Stimulated activated memory B cell treated with anti-CD40 and anti-IgM and Interleukin-4, amounts not matched to agents 10 μg/mL and 1 μg/mL and 100 μg/mL, for 72 hours (primary cell): ENCODE results near the gene KLHDC8A.
"Not testable (repeated sequence)": the region's sequence is repeated elsewhere in the genome, so short reads cannot be mapped to it uniquely, and the experiment has no call there.

Source experiments
- ATAC-seq: fragments of 150-1000 bp; cut with Tn5 transposase; 2 replicates; pipeline ENCODE4 v1.10.0; 2021
- H3K27ac Mint-ChIP-seq: one replicate; pipeline ENCODE4 v1.8.0; 2022; ENCODE audit warnings: mild to moderate bottlenecking, mixed read lengths
- H3K27me3 Mint-ChIP-seq: one replicate; pipeline ENCODE4 v1.8.0; 2022; ENCODE audit warnings: mixed read lengths
- H3K36me3 Mint-ChIP-seq: one replicate; pipeline ENCODE4 v1.8.0; 2022; ENCODE audit warnings: mixed read lengths
- H3K4me1 Mint-ChIP-seq: one replicate; pipeline ENCODE4 v1.8.0; 2022; ENCODE audit warnings: mixed read lengths
- H3K4me3 Mint-ChIP-seq: one replicate; pipeline ENCODE4 v1.8.0; 2022; ENCODE audit warnings: mild to moderate bottlenecking, moderate library complexity, mixed read lengths
- H3K9me3 Mint-ChIP-seq: one replicate; pipeline ENCODE4 v1.8.0; 2022; ENCODE audit warnings: mixed read lengths

KLHDC8A gene, protein sequence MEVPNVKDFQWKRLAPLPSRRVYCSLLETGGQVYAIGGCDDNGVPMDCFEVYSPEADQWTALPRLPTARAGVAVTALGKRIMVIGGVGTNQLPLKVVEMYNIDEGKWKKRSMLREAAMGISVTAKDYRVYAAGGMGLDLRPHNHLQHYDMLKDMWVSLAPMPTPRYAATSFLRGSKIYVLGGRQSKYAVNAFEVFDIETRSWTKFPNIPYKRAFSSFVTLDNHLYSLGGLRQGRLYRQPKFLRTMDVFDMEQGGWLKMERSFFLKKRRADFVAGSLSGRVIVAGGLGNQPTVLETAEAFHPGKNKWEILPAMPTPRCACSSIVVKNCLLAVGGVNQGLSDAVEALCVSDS

GRCh38 chr1:205356440-205357139 lies at the start of gene KLHDC8A:
Gene KLHDC8A, minus strand, starts transcription at chr1:205356922. Its CDS starts 13,318 bp downstream, at chr1:205343604.
- peaks cover 14% of the 10 kb centered on the region for H3K4me1 Mint-ChIP-seq
- peaks cover 38% of the 10 kb centered on the region for H3K27me3 Mint-ChIP-seq
- no peak within 1 kb of the TSS for H3K4me3 Mint-ChIP-seq
- peak; percentile 44 for ATAC-seq
- no peaks in the 10 kb centered on the region for H3K36me3 Mint-ChIP-seq
- no peaks in the 10 kb centered on the region for H3K9me3 Mint-ChIP-seq
- H3K27ac Mint-ChIP-seq = no peak within 1 kb of the TSS

DNA sequence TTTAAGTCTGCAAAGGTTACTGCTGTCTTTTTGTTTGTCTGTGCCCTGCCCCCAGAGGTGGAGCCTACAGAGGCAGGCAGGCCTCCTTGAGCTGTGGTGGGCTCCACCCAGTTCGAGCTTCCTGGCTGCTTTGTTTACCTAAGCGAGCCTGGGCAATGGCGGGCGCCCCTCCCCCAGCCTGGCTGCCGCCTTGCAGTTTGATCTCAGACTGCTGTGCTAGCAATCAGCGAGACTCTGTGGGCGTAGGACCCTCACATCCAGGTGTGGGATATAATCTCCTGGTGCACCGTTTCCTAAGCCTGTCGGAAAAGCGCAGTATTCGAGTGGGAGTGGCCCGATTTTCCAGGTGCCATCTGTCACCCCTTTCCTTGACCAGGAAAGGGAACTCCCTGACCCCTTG lies 49.5 kb upstream of the KLHDC8A start:
- not testable (repeated sequence) for H3K9me3 Mint-ChIP-seq, H3K27ac Mint-ChIP-seq, H3K4me3 Mint-ChIP-seq, H3K4me1 Mint-ChIP-seq, H3K36me3 Mint-ChIP-seq, ATAC-seq
- peaks cover 26% of the 10 kb centered on the region for H3K27me3 Mint-ChIP-seq

DNA sequence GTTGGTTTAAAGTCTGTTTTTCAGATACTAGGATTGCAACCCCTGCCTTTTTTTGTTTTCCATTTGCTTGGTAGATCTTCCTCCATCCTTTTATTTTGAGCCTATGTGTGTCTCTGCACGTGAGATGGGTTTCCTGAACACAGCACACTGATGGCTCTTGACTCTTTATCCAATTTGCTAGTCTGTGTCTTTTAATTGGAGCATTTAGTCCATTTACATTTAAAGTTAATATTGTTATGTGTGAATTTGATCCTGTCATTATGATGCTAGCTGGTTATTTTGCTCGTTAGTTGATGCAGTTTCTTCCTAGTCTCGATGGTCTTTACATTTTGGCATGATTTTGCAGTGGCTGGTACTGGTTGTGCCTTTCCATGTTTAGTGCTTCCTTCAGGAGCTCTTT lies 47.8 kb upstream of the KLHDC8A start:
- H3K36me3 Mint-ChIP-seq, H3K4me3 Mint-ChIP-seq, H3K4me1 Mint-ChIP-seq, H3K9me3 Mint-ChIP-seq, H3K27ac Mint-ChIP-seq, ATAC-seq: not testable (repeated sequence)
- H3K27me3 Mint-ChIP-seq = peaks cover 10% of the 10 kb centered on the region

- no peak overlapping the region for H3K4me3 Mint-ChIP-seq
- no peak overlapping the region for H3K27ac Mint-ChIP-seq
- no peak for ATAC-seq
- H3K9me3 Mint-ChIP-seq = no peaks in the 10 kb centered on the region
- no peaks in the 10 kb centered on the region for H3K36me3 Mint-ChIP-seq
- H3K27me3 Mint-ChIP-seq = peaks cover 12% of the 10 kb centered on the region
- H3K4me1 Mint-ChIP-seq = no peaks in the 10 kb centered on the region
Measured at GRCh38 chr1:205398586-205398985, 41.9 kb upstream of the KLHDC8A start.

DNA sequence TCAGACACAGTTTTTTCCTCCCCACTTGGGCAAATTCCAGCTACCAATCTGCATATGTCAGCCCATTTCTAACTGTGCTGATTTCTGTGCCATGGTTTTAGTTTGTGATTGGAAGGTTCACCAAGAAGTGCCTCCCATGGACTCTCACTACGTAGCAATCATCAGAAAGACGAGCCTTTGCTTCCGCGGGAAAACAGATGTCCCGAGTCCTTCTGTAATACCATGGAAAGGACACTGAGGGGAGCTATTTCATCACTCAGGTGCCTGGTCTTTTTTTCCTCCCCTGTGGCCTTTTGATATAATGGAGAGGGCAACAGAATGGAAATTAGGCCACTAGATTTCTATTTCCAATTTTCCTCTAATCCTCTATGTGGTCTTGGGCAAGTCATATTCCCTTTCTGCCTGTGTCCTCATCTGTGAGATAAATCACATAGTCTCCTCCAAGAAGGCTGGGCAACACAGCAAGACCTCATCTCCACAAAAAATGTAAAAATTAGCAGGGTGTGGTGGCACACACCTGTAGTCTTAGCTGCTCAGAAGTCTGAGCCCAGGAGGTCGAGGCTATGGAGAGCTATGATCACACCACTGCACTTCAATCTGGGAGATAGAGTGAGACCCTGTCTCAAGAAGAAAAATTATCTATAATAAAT lies 40.4 kb upstream of the KLHDC8A start:
- no peaks in the 10 kb centered on the region for H3K9me3 Mint-ChIP-seq
- peak; percentile 34 for ATAC-seq
- H3K4me3 Mint-ChIP-seq = no peak overlapping the region
- H3K27ac Mint-ChIP-seq = no peak overlapping the region
- no peaks in the 10 kb centered on the region for H3K4me1 Mint-ChIP-seq
- H3K27me3 Mint-ChIP-seq = peaks cover 26% of the 10 kb centered on the region
- no peaks in the 10 kb centered on the region for H3K36me3 Mint-ChIP-seq

GRCh38 chr1:205395616-205396015 lies 38.9 kb upstream of the KLHDC8A start:
- Mint-ChIP-seq H3K27me3 (peaks cover 38% of the 10 kb centered on the region), H3K4me3 (no peak overlapping the region), H3K36me3 (no peaks in the 10 kb centered on the region), H3K9me3 (no peaks in the 10 kb centered on the region), H3K27ac (no peak overlapping the region), H3K4me1 (no peaks in the 10 kb centered on the region)
- ATAC-seq = no peak

- Mint-ChIP-seq H3K9me3 (no peaks in the 10 kb centered on the region), H3K4me3 (no peak overlapping the region), H3K27ac (no peak overlapping the region), H3K27me3 (peaks cover 38% of the 10 kb centered on the region), H3K4me1 (no peaks in the 10 kb centered on the region), H3K36me3 (no peaks in the 10 kb centered on the region)
- no peak for ATAC-seq
Measured at GRCh38 chr1:205392650-205393049, 35.9 kb upstream of the KLHDC8A start.

- no peak for ATAC-seq
- H3K4me1 Mint-ChIP-seq = no peaks in the 10 kb centered on the region
Measured at GRCh38 chr1:205391386-205391785, 34.7 kb upstream of the KLHDC8A start.

DNA sequence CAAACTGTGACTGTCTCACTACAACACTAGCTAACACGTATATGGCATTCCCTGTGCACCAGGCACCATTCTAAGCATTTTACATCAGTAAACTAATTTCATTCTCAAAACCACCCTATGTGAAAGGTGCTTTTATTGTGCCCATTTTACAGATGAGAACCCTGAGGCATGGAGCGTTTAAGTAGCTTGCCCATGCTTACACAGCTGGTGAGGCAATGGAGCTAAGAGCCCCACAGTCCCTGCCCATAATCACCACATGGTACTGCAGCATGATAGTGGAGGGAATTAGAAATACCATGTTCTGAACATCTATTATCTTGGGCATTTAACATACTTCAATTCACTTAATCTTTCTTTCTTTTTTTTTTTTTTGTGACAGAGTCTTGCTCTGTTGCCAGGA lies 31.1 kb upstream of the KLHDC8A start:
- Mint-ChIP-seq H3K9me3 (no peaks in the 10 kb centered on the region), H3K27me3 (peaks cover 32% of the 10 kb centered on the region), H3K27ac (no peak overlapping the region), H3K36me3 (no peaks in the 10 kb centered on the region), H3K4me3 (no peak overlapping the region), H3K4me1 (no peaks in the 10 kb centered on the region)
- no peak for ATAC-seq

More at GRCh38 chr1:205391386-205391785, 34.7 kb upstream of the KLHDC8A start:
- Mint-ChIP-seq H3K9me3 (no peaks in the 10 kb centered on the region), H3K4me3 (no peak overlapping the region), H3K36me3 (no peaks in the 10 kb centered on the region), H3K27me3 (peaks cover 38% of the 10 kb centered on the region), H3K27ac (no peak overlapping the region)

DNA sequence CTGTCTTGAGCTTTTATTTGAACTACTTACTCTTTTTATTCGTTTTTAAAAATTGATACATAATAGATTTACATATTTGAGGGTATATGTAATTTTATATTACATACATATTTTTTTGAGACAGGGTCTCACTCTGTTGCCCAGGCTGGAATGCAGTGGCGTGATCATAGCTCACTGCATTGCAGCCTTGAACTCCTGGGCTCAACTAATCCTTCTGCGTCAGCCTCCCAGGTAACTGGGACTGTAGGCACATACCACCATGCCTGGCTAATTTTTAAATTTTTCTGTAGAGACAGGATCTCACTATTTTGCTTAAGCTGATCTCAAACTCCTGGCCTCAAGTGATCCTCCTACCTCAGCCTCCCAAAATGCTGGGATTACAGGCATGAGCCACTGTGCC lies 26.3 kb upstream of the KLHDC8A start:
- not testable (repeated sequence) for H3K27ac Mint-ChIP-seq, H3K4me1 Mint-ChIP-seq, H3K36me3 Mint-ChIP-seq, ATAC-seq, H3K4me3 Mint-ChIP-seq, H3K9me3 Mint-ChIP-seq
- peaks cover 32% of the 10 kb centered on the region for H3K27me3 Mint-ChIP-seq

GRCh38 chr1:205382561-205382960 lies 25.8 kb upstream of the KLHDC8A start:
- ATAC-seq = no peak
- no peaks in the 10 kb centered on the region for H3K9me3 Mint-ChIP-seq
- no peaks in the 10 kb centered on the region for H3K4me1 Mint-ChIP-seq
- H3K27me3 Mint-ChIP-seq = peaks cover 35% of the 10 kb centered on the region
- H3K27ac Mint-ChIP-seq = no peak overlapping the region
- H3K36me3 Mint-ChIP-seq = no peaks in the 10 kb centered on the region
- no peak overlapping the region for H3K4me3 Mint-ChIP-seq

DNA sequence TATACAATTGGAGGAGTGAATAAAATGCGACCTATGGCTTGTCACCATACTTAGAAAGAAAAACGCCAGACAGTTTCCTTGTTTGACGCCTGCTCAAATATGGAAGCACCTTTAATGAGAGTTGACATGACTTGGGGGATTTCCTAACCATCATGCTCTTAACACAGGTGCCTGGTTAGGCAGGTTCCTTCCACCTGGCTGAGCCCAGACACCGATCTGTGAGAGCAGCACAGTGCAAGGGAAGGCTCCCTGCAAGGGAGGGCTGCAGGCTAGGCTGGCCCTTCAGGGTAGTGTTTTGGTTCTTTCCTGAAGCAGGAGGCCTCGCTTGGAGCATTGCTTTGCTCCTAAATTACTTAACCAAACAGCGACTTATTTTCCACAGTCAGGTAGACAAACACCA lies 24.6 kb upstream of the KLHDC8A start:
- ATAC-seq = no peak
- peaks cover 47% of the 10 kb centered on the region for H3K27me3 Mint-ChIP-seq
- H3K4me3 Mint-ChIP-seq = no peak overlapping the region
- H3K36me3 Mint-ChIP-seq = no peaks in the 10 kb centered on the region
- H3K27ac Mint-ChIP-seq = no peak overlapping the region
- H3K4me1 Mint-ChIP-seq = no peaks in the 10 kb centered on the region
- H3K9me3 Mint-ChIP-seq = no peaks in the 10 kb centered on the region

DNA sequence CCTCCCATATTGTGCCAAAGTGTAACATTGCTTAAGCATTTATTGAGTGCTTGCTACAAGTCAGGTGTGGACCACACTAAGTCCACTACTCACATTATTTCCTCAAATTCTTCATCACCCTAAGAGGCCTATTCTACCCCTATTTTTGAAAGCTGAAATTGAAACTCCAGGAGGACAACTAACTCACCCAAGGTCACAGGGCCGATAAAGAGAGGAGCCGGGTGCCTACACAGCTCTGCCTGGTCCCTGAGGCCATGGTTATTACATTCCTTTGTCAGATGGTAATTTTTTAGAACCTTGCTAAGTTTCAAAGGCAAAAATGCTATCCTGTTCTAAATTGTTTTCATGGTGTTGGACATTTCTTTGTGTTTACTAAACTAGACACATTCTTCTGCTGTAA lies 24.2 kb upstream of the KLHDC8A start:
- Mint-ChIP-seq H3K36me3 (no peaks in the 10 kb centered on the region), H3K27me3 (peaks cover 49% of the 10 kb centered on the region), H3K4me1 (no peaks in the 10 kb centered on the region), H3K27ac (no peak overlapping the region), H3K9me3 (no peaks in the 10 kb centered on the region), H3K4me3 (no peak overlapping the region)
- no peak for ATAC-seq

GRCh38 chr1:205379056-205379455 lies 22.3 kb upstream of the KLHDC8A start:
- Mint-ChIP-seq H3K27me3 (peaks cover 58% of the 10 kb centered on the region), H3K4me1 (no peaks in the 10 kb centered on the region), H3K4me3 (no peak overlapping the region), H3K36me3 (no peaks in the 10 kb centered on the region), H3K27ac (no peak overlapping the region), H3K9me3 (no peaks in the 10 kb centered on the region)
- ATAC-seq = no peak

DNA sequence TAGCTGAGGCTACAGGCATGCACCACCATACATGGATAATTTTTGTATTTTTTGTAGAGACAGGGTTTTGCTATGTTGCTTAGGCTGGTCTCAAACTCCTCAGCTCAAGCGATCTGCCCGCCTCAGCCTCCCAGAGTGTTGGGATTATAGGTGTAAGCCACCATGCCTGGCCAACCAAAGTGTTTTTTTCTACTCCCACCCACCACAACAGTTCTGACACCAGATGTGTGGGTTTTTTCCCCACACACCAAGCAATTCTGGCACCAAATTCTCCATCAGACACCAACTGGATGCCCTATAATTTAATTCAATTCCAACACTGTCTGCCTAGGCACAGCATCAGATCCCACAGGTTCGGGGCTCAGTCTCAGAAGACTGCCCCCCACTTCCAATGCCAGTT lies 20.6 kb upstream of the KLHDC8A start:
- no peaks in the 10 kb centered on the region for H3K9me3 Mint-ChIP-seq
- no peak overlapping the region for H3K27ac Mint-ChIP-seq
- no peak overlapping the region for H3K4me3 Mint-ChIP-seq
- H3K36me3 Mint-ChIP-seq = no peaks in the 10 kb centered on the region
- ATAC-seq = no peak
- H3K4me1 Mint-ChIP-seq = no peaks in the 10 kb centered on the region
- peaks cover 67% of the 10 kb centered on the region for H3K27me3 Mint-ChIP-seq

DNA sequence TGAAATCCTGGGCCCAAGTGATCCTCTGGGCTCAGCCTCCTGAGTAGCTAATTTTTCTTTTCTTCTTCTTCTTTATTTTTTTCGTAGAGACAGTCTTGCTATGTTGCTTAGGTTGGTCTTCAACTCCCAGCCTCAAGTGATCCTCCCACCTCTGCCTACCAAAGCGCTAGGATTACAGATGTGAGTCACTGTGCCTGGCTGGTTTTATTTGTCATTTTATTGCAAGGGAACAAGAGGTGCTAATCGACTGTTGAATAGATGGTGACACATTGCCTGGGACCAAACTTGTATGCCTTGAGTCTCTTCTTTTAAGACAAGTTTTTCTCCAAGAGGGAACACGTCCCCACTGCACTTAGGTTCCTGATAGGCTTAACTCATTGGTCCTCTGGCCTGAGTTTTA lies 20.0 kb upstream of the KLHDC8A start:
- Mint-ChIP-seq H3K36me3 (no peaks in the 10 kb centered on the region), H3K27ac (no peak overlapping the region), H3K4me3 (no peak overlapping the region), H3K9me3 (no peaks in the 10 kb centered on the region), H3K4me1 (no peaks in the 10 kb centered on the region), H3K27me3 (peaks cover 65% of the 10 kb centered on the region)
- ATAC-seq = no peak
